T-helper 1 cell treated with Interleukin-12 subunit alpha and Interleukin-12 subunit beta and Interleukin-4 antibody, amounts not matched to agents 30 ng/mL and 1 ng/mL, for 36 hours (primary cell): ENCODE data around the gene ATP2B2. TPM values are rescaled to one million over a fixed set of nuclear protein-coding genes. Genes with fewer than 3 reads are reported as not detected.

Experiments
- intact Hi-C: fragments of 100-400 bp; cut with micrococcal nuclease; formaldehyde crosslinking; loops from one replicate; pipeline ENCODE4 v1.15.1; 2024
- total RNA-seq: library from RNA; stranded (reverse); gene quantifications from 2 replicates; pipeline ENCODE4 v1.2.3, GENCODE V29; 2022

ATP2B2 gene
- total RNA-seq, 1 donor from 2014 or later: not detected

GRCh38 chr3:10511809-10512494, 6.6 kb upstream of the ATP2B2 start:
- intact Hi-C loops: no loop called here

DNA sequence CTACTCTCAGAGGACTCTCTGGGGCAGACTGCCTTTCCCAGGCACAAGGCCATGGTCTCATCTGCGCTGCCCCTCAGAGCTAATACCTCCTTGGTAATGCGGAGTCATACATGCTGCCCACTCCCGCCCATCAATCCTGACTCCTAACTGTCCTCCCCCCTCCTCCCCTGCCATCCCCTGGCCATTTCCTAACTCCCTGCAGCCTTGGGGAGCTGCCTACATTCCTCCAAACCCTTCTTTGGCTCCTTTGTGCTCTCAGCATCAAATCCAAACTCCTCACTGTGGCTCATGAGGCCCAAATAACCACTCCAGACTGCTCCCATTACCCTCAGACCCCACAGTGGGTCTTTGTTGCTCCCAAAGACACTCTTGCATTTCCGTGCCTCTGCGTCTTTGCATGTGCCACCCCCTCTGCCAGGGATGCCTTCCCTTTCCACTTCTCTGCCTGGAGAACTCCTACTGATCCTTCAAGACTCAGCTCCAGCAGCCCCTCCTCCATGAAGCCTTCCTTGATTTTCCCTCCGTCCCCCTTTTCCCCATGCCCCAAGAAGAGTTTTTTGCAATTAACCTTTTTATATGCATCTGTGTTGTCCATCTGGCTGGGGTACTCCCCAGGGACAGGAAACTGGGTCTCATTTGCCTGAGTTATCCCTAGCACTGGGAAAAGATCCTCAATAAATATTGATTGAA, 5.5 kb upstream of the ATP2B2 start:
- intact Hi-C loops: no loop called here

GRCh38 chr3:10510086-10510742, 4.8 kb upstream of the ATP2B2 start:
- intact Hi-C loops: no loop called here

DNA sequence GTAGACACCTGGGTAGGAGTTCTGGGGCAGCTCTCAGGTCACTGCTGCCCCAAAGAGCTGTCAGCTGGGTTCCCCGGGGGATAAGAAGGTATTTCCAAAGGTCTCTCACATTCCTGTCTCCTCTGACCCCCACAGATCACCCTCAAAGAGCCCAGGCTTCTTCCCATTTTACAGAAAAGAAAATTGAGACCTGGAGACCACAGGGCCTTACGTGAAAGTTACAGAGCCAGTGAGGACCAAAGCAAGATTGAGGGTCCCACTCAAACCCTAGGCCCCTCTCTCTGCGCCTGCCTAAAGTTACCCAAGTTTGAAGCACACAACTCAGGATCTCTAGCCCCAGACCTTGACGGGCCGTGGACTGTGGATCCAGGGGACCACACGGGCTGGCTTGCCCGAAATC, 3.9 kb upstream of the ATP2B2 start:
- intact Hi-C loops: no loop called here

DNA sequence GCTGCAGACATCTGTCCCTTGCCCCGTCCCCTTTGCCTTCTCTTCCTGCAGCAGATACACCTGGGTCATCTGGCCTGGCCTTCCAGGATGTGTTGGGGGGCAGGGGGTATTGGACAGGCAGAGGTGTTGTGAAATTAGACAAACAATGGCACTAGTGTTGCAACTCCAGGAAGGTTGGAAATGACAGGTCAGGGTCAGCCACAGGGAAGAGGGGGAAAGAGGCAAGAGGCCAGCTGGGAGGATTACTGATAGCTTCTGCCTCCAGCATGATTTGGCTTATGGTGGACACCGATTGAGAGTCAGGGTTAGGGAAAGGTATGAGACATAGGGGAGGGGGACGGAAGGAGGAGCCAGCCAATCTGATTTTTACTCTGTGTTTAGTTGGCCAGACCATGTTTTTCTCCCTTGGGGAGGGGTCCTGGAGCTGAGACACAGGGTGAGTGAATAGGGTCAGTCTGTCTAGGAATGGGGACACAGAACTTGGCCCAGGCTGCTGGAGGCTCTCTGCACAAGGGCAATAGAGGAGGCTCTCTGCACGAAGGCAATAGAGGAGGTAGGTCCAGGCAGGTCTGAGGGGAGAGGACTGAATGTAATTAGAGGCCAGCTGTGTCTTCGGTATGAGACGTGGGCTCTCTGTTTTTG, 3.4 kb upstream of the ATP2B2 start:
- intact Hi-C loops: no loop called here

GRCh38 chr3:10508235-10508618, 2.8 kb upstream of the ATP2B2 start:
- intact Hi-C loops: no loop called here

- intact Hi-C loops: no loop called here
These were observed 1.9 kb upstream of the ATP2B2 start for GRCh38 chr3:10507331-10507730.

DNA sequence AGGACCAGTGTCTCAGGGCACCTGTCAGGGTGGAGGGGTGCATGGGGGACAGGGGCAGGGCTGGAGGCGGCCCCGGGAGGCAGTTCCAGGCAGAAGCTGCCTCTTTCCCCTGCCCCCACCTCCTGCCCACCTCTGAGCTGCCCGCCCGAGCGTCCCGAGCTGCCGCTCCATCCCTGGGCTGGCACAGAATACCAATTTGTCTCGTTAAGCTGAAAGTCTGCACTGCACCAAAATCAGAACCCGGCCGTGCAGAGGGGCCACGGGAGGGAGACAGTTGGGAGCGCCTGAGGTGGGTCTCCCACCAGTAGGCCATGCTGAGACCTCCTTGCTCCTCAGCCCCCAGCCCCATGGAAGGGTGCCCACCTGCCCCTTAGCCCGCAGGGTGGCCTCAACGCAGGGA, 1.3 kb upstream of the ATP2B2 start:
- intact Hi-C loops: no loop called here

DNA sequence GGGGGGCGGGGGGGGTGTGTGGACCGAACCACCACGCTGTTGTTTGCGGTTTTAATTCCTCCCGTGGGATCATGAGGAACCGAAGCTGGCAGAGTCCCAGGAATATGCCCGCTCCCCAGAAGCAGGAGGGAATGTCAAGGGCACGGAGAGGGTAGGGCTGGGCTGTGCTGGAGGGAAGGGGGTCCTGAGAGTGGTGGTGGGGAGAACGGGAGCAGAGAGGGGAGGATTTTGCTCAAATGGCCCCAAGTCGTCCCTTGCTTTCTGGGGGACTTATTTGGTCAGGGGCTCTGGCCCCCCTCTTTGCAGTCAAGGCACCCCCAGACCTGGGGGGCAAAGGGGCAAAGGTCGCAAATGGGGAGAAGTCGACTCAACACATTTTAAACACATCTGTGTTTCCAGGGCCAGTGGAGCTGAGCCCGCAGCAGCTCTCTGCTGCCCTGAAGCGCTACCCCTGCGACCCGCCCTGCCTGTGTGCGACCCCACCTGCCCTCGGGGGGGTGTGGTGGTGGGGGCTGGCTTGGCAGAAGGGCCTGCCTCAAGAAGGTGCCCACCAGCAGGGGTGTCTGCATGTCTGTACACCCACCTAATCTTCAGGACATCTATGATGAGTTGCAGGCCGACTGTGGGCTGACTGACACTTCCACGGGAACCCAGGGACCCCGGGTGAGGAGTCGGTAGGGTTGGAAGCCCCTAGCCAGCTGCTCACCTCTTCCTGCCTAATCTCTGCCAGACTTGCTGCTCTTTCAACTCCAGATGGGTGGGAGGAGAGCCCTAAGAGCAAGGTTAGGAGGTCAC, 602 bp upstream of the ATP2B2 start:
- intact Hi-C loops: no loop called here

GRCh38 chr3:10504171-10505049, 976 bp downstream of the ATP2B2 start:
- intact Hi-C loops: no loop called here

- intact Hi-C loops: no loop called here
These were observed 2.1 kb downstream of the ATP2B2 start for GRCh38 chr3:10503217-10503796.

DNA sequence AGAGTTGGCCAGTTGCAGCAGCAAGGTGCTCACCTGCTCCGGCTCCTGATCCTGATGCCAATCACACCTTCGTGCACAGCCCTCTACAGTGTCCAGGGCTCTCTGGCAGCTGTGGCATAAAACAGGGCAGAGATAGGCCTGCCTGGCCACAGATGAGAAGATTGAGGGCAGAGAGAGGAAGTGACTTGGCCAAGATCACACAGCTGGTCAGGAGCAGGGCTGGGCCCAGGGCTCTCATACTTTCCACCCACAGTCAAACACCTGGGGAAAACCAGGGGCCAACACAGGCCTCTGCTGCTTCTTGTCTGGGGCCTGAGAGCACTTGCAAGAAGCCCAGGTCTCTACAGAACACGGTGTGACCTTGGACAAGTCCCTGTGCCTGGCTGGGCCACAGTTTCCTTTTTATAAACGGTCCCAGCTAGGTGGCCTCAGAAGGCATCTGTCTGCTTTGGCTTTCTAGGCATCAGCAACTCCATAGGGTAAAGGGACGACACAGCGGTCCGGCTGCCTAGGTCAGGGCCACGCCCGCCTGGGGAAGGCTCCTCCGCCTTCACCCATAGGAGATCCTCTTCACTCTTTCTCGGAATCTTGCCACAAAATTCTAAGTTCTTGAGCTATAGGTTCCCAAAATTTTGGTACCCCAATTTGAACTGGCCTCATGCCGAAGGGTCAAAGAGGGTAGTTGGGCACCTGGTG, 3.1 kb downstream of the ATP2B2 start:
- intact Hi-C loops: no loop called here

- intact Hi-C loops: no loop called here
These were observed 3.7 kb downstream of the ATP2B2 start for GRCh38 chr3:10501664-10502052.

GRCh38 chr3:10500717-10501663, 4.4 kb downstream of the ATP2B2 start:
- intact Hi-C loops: no loop called here

GRCh38 chr3:10498271-10498670, 7.1 kb downstream of the ATP2B2 start:
- intact Hi-C loops: no loop called here

GRCh38 chr3:10497439-10497838, 7.9 kb downstream of the ATP2B2 start:
- intact Hi-C loops: no loop called here

DNA sequence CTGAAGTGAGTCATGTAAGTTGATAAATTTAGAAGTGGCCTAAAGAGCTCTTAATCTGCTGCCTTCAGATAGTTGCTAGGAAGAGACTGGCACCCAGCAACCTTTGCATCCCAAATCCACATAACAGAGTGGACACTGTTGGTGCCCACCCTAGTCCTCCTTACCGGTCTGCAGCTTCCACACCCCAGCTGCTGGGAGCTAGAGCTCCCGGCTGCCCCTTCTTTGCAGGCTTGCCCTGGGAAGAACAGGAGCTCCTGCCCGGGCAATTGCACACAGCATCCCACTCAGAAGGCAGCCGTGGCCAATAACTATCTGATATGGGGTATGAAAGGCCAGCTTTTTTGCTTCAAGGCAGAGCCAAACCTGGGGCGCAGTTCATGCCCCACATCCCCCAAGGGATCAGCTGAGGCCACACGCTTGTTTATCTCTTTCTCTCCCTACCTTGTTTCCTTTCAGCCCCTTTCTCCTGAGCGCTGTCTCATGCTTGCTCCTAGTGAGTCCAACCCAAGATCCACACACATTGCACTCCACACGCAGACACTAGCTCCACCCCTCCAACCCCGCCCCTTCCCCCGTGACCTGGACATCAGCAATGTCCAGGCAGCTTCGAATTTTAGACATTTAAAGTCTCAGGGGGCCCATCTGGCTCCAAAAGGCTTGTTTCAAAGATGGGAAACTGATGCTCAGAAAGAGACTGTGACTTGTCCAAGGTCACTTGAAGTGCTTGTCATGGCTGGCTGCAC, 9.1 kb downstream of the ATP2B2 start:
- intact Hi-C loops: no loop called here

DNA sequence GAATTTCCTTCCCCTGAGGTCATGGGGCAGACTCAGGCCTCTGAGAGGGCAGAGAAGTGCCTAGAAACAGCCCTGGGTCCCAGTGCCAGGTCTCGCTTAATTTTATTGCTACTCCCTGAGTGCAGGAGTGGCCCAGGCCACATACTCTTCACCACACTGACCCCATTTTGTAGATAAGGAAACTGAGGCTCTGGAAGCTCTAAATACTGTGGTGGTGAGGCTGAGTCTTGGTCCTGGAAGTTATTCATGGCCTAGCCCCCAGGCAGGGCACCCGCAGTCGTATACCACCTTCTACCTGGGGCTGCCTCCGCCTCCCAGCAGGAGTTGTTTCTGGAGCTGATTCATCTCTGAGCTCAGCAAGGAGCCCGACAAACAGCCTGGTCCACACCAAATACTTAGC, 9.8 kb downstream of the ATP2B2 start:
- intact Hi-C loops: no loop called here
